Brain microvascular endothelial cell (primary cell): ENCODE results near the gene DUSP22.

Source experiments
- DNase-seq: peaks from one replicate; pipeline ENCODE4 v3.0.0-alpha.2; 2020
- H3K27ac ChIP-seq: fragments of 250-450 bp; sonication (Bioruptor Pico); 2 replicates; pipeline ENCODE4 v1.5.1; 2020; ENCODE audit warnings: mild to moderate bottlenecking, moderate library complexity
- H3K27me3 ChIP-seq: fragments of 250-450 bp; sonication (Bioruptor Pico); replicated peaks from 2 replicates; pipeline ENCODE4 v1.5.1; 2020; ENCODE audit warnings: mild to moderate bottlenecking
- H3K36me3 ChIP-seq: fragments of 250-450 bp; sonication (Bioruptor Pico); replicated peaks from 2 replicates; pipeline ENCODE4 v1.5.1; 2020; ENCODE audit warnings: mild to moderate bottlenecking
- H3K4me3 ChIP-seq: 2 replicates; pipeline ENCODE4 v1.5.1; 2011; ENCODE audit warnings: low read depth, mild to moderate bottlenecking, control low read depth, low read length, moderate library complexity
- CTCF ChIP-seq: IDR thresholded peaks from 2 replicates; pipeline ENCODE4 v1.5.1; 2011; ENCODE audit warnings: low read depth, mild to moderate bottlenecking, moderate library complexity, low read length, control low read depth, inconsistent platforms; ENCODE audit errors: missing control alignments
- in situ Hi-C: cut with HindIII; loops from 2 replicates; pipeline ENCODE4 v1.10.0; 2017; ENCODE audit warnings: low sequenced_read_pairs, low pct_ligation_motif_present

The DUSP22 gene

GRCh38 chr6:328136-328670, 35.9 kb downstream of the DUSP22 start:
- H3K27ac ChIP-seq: no peak overlapping the region
- H3K27me3 ChIP-seq: no peaks in the 10 kb centered on the region
- TF ChIP-seq CTCF: no peak
- H3K36me3 ChIP-seq: peaks cover 4% of the 10 kb centered on the region
- peak; percentile 86 for DNase-seq
- in situ Hi-C loops: no loop called here
- H3K4me3 ChIP-seq: no peak overlapping the region

GRCh38 chr6:328924-329323, 36.6 kb downstream of the DUSP22 start:
- DNase-seq: no peak
- H3K27me3 ChIP-seq: no peaks in the 10 kb centered on the region
- in situ Hi-C loops: no loop called here
- peaks cover 4% of the 10 kb centered on the region for H3K36me3 ChIP-seq
- H3K27ac ChIP-seq: no peak overlapping the region
- TF ChIP-seq CTCF: no peak
- no peak overlapping the region for H3K4me3 ChIP-seq

DNA sequence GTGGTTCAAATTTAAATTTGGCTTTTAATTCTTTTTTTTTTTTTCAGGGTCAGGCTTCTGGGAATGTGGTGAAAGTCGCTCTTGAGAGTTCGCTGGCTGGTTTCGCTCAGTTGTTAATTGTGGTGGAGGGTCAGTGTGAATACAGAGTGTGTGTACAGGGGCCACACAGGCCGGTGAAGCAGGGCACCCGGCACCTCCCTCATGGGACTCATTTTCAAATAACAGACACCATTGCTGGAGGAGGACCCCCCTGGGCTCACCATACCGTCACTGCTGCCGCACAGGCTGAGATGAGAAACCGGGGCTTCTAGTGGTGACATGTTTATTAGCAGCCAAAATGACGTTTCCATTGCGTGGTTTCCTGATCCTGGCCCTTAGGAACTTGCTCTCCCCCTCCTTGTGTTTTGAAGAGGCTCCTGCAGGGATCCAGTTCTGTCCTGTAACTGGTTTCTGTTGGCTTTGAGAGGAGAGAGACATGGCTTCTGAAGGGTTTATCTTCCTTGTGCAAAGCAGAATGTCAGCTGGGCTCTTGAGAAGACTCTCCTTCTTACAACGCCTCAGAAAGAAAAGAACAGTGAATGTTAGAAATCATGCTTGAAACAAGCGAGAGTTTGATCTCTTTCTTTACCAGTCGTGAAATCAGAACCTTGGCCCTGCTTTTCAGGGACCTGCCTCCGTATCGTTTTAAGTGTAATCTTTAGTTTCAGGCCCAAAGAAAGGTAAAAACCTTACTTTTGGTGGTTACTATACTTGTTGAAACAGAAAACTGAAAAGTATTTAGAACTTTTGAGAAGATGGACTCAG, 37.8 kb downstream of the DUSP22 start:
- in situ Hi-C loops: no loop called here
- TF ChIP-seq CTCF: peak; percentile 10
- peaks cover 4% of the 10 kb centered on the region for H3K36me3 ChIP-seq
- no peak for DNase-seq
- H3K27me3 ChIP-seq: no peaks in the 10 kb centered on the region
- no peak overlapping the region for H3K27ac ChIP-seq
- H3K4me3 ChIP-seq: no peak overlapping the region

GRCh38 chr6:330948-331347, 38.7 kb downstream of the DUSP22 start:
- TF ChIP-seq CTCF: no peak
- H3K36me3 ChIP-seq: peaks cover 4% of the 10 kb centered on the region
- H3K27ac ChIP-seq: no peak overlapping the region
- DNase-seq: no peak
- H3K27me3 ChIP-seq: no peaks in the 10 kb centered on the region
- in situ Hi-C loops: no loop called here
- no peak overlapping the region for H3K4me3 ChIP-seq

DNA sequence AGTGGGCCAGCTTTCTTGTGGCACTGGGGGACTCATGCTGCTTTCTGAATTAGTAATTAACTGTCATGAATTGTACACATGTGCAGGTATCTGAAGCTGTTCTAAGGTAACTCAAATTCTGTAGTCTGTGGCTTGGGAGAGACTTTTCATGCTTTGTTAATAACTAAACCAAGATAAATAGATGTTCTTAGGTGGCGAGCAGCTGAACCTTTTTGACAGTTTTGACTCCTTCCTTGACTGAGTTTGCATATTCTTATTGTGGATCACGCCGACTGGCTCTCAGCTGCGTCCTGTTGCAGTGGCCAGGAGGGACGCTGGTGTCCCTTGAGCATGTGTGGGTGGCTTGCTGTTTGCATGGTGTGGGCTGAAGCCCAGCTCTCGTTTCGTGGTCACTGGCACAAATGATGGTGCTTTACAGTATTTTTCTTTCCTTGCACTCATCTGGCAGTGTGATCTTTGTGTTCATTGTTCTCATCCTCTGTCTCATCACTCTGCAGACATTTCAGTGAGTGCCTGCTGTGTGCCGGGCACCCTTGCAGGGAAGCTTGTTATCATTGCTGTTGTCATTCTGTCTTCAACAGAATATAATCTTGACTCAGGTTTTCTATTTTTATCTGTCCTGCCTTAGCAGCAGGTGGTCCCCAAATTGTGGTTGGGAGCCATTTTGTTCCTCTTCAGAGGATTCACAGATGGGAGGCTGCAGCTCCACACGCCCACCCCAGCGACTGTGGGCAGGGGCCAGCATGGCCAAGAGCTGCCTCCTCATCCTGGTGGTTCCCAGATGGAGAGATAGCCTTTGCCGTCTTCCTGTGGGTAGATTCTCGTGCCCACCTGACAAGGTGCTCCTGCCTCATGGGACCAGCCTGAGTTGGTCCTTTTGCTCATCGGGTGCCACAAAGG, 39.6 kb downstream of the DUSP22 start:
- TF ChIP-seq CTCF: no peak
- Histone ChIP-seq H3K36me3 (peaks cover under 1% of the 10 kb centered on the region), H3K4me3 (no peak overlapping the region), H3K27ac (no peak overlapping the region), H3K27me3 (no peaks in the 10 kb centered on the region)
- DNase-seq: no peak
- in situ Hi-C loops: no loop called here
